HepG2 (cell line): ENCODE measurements around the gene PIWIL4. TPM values are rescaled to one million over a fixed set of nuclear protein-coding genes. Genes with fewer than 3 reads are reported as not detected.

Source experiments
- AGO1 ChIP-seq: fragments of 200-400 bp; formaldehyde crosslinking; IDR thresholded peaks from 2 replicates; pipeline ENCODE4 v1.6.1; 2017; ENCODE audit warnings: mild to moderate bottlenecking, low read depth, low read length, moderate library complexity; ENCODE audit not compliant: poor library complexity, severe bottlenecking
- CEBPG ChIP-seq: IDR thresholded peaks from 2 replicates; pipeline ENCODE4 v1.6.1; 2016
- HMG20B ChIP-seq: conservative IDR thresholded peaks from 2 replicates; pipeline ENCODE4 v1.6.1; 2016; ENCODE audit warnings: missing genetic modification reagents, missing compliant biosample characterization
- REST ChIP-seq, 2 experiments: IDR thresholded peaks; 2 replicates each; pipeline ENCODE4 v1.6.1; 2011 to 2012; ENCODE audit warnings: low read length in 2 of 2, borderline replicate concordance in 1 of 2, low read depth in 1 of 2, mild to moderate bottlenecking in 1 of 2, moderate library complexity in 1 of 2
- RNF2 ChIP-seq: fragments of 450-650 bp; conservative IDR thresholded peaks from 2 replicates; pipeline ENCODE4 v1.6.1; 2016; ENCODE audit warnings: low read depth
- ZBTB25 ChIP-seq: IDR thresholded peaks from 2 replicates; pipeline ENCODE4 v1.6.1; 2018; ENCODE audit warnings: missing genetic modification reagents
- ZNF503 ChIP-seq: sonication (generic); formaldehyde crosslinking; IDR thresholded peaks from 2 replicates; pipeline ENCODE4 v1.4.0; 2020; ENCODE audit warnings: missing genetic modification reagents
- ZNF773 ChIP-seq: sonication (generic); formaldehyde crosslinking; IDR thresholded peaks from 2 replicates; pipeline ENCODE4 v1.4.0; 2020; ENCODE audit warnings: missing genetic modification reagents, borderline replicate concordance
- polyA plus RNA-seq, 8 experiments: library from polyadenylated mRNA; depleted of rRNA in 3 of 8; stranded (reverse) in 7 of 8; unstranded in 1 of 8; fragments of >200 nt; fragmentation: Illumina TruSeq in 4 of 8; extraction: Trizol in 4 of 8; gene quantifications; 2 replicates each; pipeline versions ENCODE4 v1.2.1 to v1.2.3, GENCODE V29; 2011 to 2016; ENCODE audit warnings: low read depth in 4 of 8, missing spikeins in 1 of 8, mixed read lengths in 1 of 8; ENCODE audit not compliant: insufficient read depth in 1 of 8
- total RNA-seq, 5 experiments: library from RNA; depleted of rRNA; stranded (reverse); fragments of >200 nt; fragmentation: Illumina TruSeq; extraction: Trizol; gene quantifications; 2 replicates each; pipeline ENCODE4 v1.2.3, GENCODE V29; 2016; ENCODE audit warnings: low read depth in 1 of 5

The PIWIL4 gene
- total and polyA plus RNA-seq, 2 of the 13 experiments (the other 11 are each of a cell fraction or from before 2014, with no cell fraction given), result 0.08 TPM; not detected in 1

- TF ChIP-seq REST (IDR thresholded peaks at IDR 0.05; ENCODE audit: borderline replicate concordance in 1 of 2, low read depth in 1 of 2, low read length in 2 of 2) (no peak), HMG20B (CRISPR knock-in tag) (no peak), CEBPG (CRISPR knock-in tag) (no peak), RNF2 (no peak), AGO1 (no peak), ZNF773 (CRISPR knock-in tag) (no peak), ZBTB25 (no peak), ZNF503 (CRISPR knock-in tag) (no peak)
Observed at GRCh38 chr11:94590352-94591041, 23.3 kb downstream of the PIWIL4 start (continued).
